GM12891 (cell line): Measurements from ENCODE around the gene TBL3.

ENCODE experiments used
- POLR2A ChIP-seq: IDR thresholded peaks from 2 replicates; pipeline ENCODE4 v1.6.1; 2011; ENCODE audit warnings: low read depth, low read length, control low read depth
- POU2F2 ChIP-seq: IDR thresholded peaks from 2 replicates; pipeline ENCODE4 v1.6.1; 2011; ENCODE audit warnings: low read depth, mild to moderate bottlenecking, control low read depth, low read length, moderate library complexity
- TAF1 ChIP-seq: IDR thresholded peaks from 2 replicates; pipeline ENCODE4 v1.6.1; 2011; ENCODE audit warnings: low read depth, low read length, control low read depth

DNA sequence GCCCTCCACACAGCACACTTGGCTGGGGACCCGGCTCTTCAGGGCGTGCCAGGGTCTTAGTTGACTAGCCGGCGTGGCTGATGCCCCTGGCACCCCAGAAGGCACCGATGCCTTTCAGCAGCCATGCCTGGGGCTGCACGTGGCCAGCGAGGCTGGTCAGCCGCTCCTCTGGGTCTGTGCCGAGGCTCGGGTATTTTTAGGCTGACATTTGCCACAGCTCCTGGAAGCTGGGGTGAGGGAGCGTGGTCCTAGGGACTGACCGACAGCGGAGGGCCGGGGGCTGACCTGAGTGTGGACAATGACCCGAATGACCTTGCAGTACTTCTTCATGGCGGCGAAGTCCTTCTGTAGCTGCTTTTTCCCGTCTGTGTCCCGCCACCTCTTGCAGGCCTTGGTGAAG lies 21.3 kb upstream of the TBL3 start:
- TF ChIP-seq POU2F2, result no peak
- TF ChIP-seq POLR2A, result no peak
- TF ChIP-seq TAF1, result no peak
